HepG2 (cell line): ENCODE measurements around the gene ELF2. TPM values are rescaled to one million over a fixed set of nuclear protein-coding genes. Genes with fewer than 3 reads are reported as not detected.
A peak's percentile ranks its signal among the peaks of the same experiment; 100 is the strongest.

ENCODE experiments used
- CC2D1A ChIP-seq: sonication (generic); formaldehyde crosslinking; IDR thresholded peaks from 2 replicates; pipeline ENCODE4 v1.8.1; 2023; ENCODE audit warnings: mild to moderate bottlenecking, missing genetic modification reagents
- CHCHD3 ChIP-seq: sonication (generic); formaldehyde crosslinking; IDR thresholded peaks from 2 replicates; pipeline ENCODE4 v1.8.0; 2022; ENCODE audit warnings: mild to moderate bottlenecking, missing genetic modification reagents, moderate library complexity
- FOXM1 ChIP-seq: sonication (generic); formaldehyde crosslinking; IDR thresholded peaks from 2 replicates; pipeline ENCODE4 v1.5.0; 2020; ENCODE audit warnings: missing genetic modification reagents
- MLX ChIP-seq: IDR thresholded peaks from 2 replicates; pipeline ENCODE4 v1.6.1; 2016
- MTA1 ChIP-seq: sonication (generic); formaldehyde crosslinking; IDR thresholded peaks from 2 replicates; pipeline ENCODE4 v1.4.0; 2020; ENCODE audit warnings: missing genetic modification reagents, mild to moderate bottlenecking, borderline replicate concordance
- MTA3 ChIP-seq: sonication (generic); formaldehyde crosslinking; IDR thresholded peaks from 2 replicates; pipeline ENCODE4 v1.4.0; 2020; ENCODE audit warnings: missing genetic modification reagents
- PCBP1 ChIP-seq: fragments of 200-400 bp; formaldehyde crosslinking; IDR thresholded peaks from 2 replicates; pipeline ENCODE4 v1.6.1; 2017; ENCODE audit warnings: mild to moderate bottlenecking, low read depth, low read length, borderline replicate concordance
- PCBP2 ChIP-seq: fragments of 200-400 bp; formaldehyde crosslinking; optimal IDR thresholded peaks from 2 replicates; pipeline ENCODE3; 2018; ENCODE audit warnings: low read length, low read depth; ENCODE audit not compliant: poor library complexity, severe bottlenecking
- POLR2G ChIP-seq: fragments of 200-400 bp; formaldehyde crosslinking; IDR thresholded peaks from 2 replicates; pipeline ENCODE4 v1.6.1; 2018; ENCODE audit warnings: mild to moderate bottlenecking, low read depth, low read length, moderate library complexity
- RARG ChIP-seq: sonication (generic); formaldehyde crosslinking; IDR thresholded peaks from 2 replicates; pipeline ENCODE4 v1.4.0; 2020; ENCODE audit warnings: low read depth, mild to moderate bottlenecking, missing genetic modification reagents
- RBAK ChIP-seq: sonication (generic); formaldehyde crosslinking; IDR thresholded peaks from 2 replicates; pipeline ENCODE4 v1.5.1; 2020; ENCODE audit warnings: mild to moderate bottlenecking, missing genetic modification reagents
- TCF7 ChIP-seq: sonication (generic); IDR thresholded peaks from 2 replicates; pipeline ENCODE4 v1.6.1; 2016; ENCODE audit warnings: antibody characterized with exemption, low read depth
- TFE3 ChIP-seq: IDR thresholded peaks from 2 replicates; pipeline ENCODE4 v1.6.1; 2016
- TRIM22 ChIP-seq: fragments of 450-650 bp; IDR thresholded peaks from 2 replicates; pipeline ENCODE4 v1.6.1; 2017
- ZBTB38 ChIP-seq: sonication (generic); formaldehyde crosslinking; IDR thresholded peaks from 2 replicates; pipeline ENCODE4 v1.5.1; 2020; ENCODE audit warnings: mild to moderate bottlenecking, missing genetic modification reagents
- ZNF180 ChIP-seq: sonication (generic); formaldehyde crosslinking; IDR thresholded peaks from 2 replicates; pipeline ENCODE4 v1.4.0; 2020; ENCODE audit warnings: low read depth, missing genetic modification reagents, borderline replicate concordance
- ZNF275 ChIP-seq: sonication (generic); formaldehyde crosslinking; IDR thresholded peaks from 2 replicates; pipeline ENCODE4 v1.8.0; 2022; ENCODE audit warnings: missing genetic modification reagents, mild to moderate bottlenecking, inconsistent platforms, borderline replicate concordance
- ZNF333 ChIP-seq: sonication (generic); formaldehyde crosslinking; IDR thresholded peaks from 2 replicates; pipeline ENCODE4 v1.4.0; 2020; ENCODE audit warnings: mild to moderate bottlenecking, missing genetic modification reagents, borderline replicate concordance
- ZNF446 ChIP-seq: sonication (generic); formaldehyde crosslinking; IDR thresholded peaks from 2 replicates; pipeline ENCODE4 v1.5.0; 2020; ENCODE audit warnings: mild to moderate bottlenecking, missing genetic modification reagents
- ZNF597 ChIP-seq: sonication (generic); formaldehyde crosslinking; IDR thresholded peaks from 2 replicates; pipeline ENCODE4 v1.5.0; 2020; ENCODE audit warnings: missing genetic modification reagents
- ZNF776 ChIP-seq: sonication (generic); formaldehyde crosslinking; IDR thresholded peaks from 2 replicates; pipeline ENCODE4 v1.4.0; 2020; ENCODE audit warnings: mild to moderate bottlenecking, missing genetic modification reagents
- polyA plus RNA-seq, 8 experiments: library from polyadenylated mRNA; depleted of rRNA in 3 of 8; stranded (reverse) in 7 of 8; unstranded in 1 of 8; fragments of >200 nt; fragmentation: Illumina TruSeq in 4 of 8; extraction: Trizol in 4 of 8; gene quantifications; 2 replicates each; pipeline versions ENCODE4 v1.2.1 to v1.2.3, GENCODE V29; 2011 to 2016; ENCODE audit warnings: low read depth in 4 of 8, missing spikeins in 1 of 8, mixed read lengths in 1 of 8; ENCODE audit not compliant: insufficient read depth in 1 of 8
- total RNA-seq, 5 experiments: library from RNA; depleted of rRNA; stranded (reverse); fragments of >200 nt; fragmentation: Illumina TruSeq; extraction: Trizol; gene quantifications; 2 replicates each; pipeline ENCODE4 v1.2.3, GENCODE V29; 2016; ENCODE audit warnings: low read depth in 1 of 5

Gene ELF2
- total and polyA plus RNA-seq, 2 of the 13 experiments (the other 11 are each of a cell fraction or from before 2014, with no cell fraction given), result 28.6 to 35.4 TPM

- peak; percentile 43; the same call in 1 of the 2 replicates for TF ChIP-seq MLX (CRISPR knock-in tag)
- no peak for TF ChIP-seq ZNF180
- no peak for TF ChIP-seq TCF7
- 0 out of 2 replicates have a peak, but pooled peaks have one; percentile 81 for TF ChIP-seq ZNF275
- TF ChIP-seq PCBP1, result no peak
- TF ChIP-seq CHCHD3 (CRISPR knock-in tag), result 0 out of 2 replicates have a peak, but pooled peaks have one; percentile 66
- no peak for TF ChIP-seq MTA1 (CRISPR knock-in tag)
- TF ChIP-seq MTA3, result no peak
- TF ChIP-seq TFE3 (CRISPR knock-in tag), result peak; percentile 51; the same call in 1 of the 2 replicates
- no peak for TF ChIP-seq TRIM22
- no peak for TF ChIP-seq PCBP2
- TF ChIP-seq ZNF597 (CRISPR knock-in tag), result no peak
- peak; percentile 95 for TF ChIP-seq POLR2G
- TF ChIP-seq FOXM1, result no peak
- no peak for TF ChIP-seq RARG (CRISPR knock-in tag)
- TF ChIP-seq ZBTB38, result no peak
- 0 out of 2 replicates have a peak, but pooled peaks have one; percentile 33 for TF ChIP-seq ZNF776
- TF ChIP-seq RBAK (CRISPR knock-in tag), result no peak
- TF ChIP-seq CC2D1A, result no peak
- no peak; the same call in 1 of the 2 replicates for TF ChIP-seq ZNF333 (CRISPR knock-in tag)
- peak; percentile 73; the same call in 1 of the 2 replicates for TF ChIP-seq ZNF446 (CRISPR knock-in tag)
Observed at GRCh38 chr4:139015269-139015947, 161.6 kb downstream of the ELF2 start, which contains the start of gene NOCT (continued).
